ENCODE data around the gene PDCD6IP.
"Not testable (repeated sequence)": the region's sequence is repeated elsewhere in the genome, so short reads cannot be mapped to it uniquely, and the experiment has no call there.

Gene PDCD6IP

DNA sequence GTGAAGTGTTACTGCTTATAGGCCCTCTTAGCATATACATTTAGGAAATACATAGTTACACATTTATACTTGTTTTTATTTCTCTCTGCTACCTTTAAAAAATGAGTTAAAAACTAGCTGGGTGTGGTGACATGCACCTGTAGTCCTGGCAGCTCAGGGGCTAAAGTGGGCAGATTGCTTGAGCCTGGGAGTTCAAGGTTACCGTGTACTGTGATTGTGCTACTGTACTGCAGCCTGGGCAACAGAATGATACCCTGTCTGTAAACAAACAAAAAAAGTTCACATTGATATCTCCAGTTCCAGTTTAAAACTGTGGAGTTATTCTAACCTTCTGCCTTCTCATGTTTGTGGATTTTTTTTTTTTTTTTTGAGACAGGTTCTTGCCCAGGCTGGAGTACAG, 12.1 kb downstream of the PDCD6IP start:
- H3K4me1 ChIP-seq (ENCODE audit: insufficient read depth, low read length) = 0 out of 2 replicates have a peak, but pooled peaks cover 6% of the 10 kb centered on the region
- H3K36me3 ChIP-seq (ENCODE audit: insufficient read depth, low read length) = no peaks in the 10 kb centered on the region

GRCh38 chr3:33821989-33822388, 23.6 kb downstream of the PDCD6IP start:
- Histone ChIP-seq H3K4me1 (ENCODE audit: insufficient read depth, low read length) (no peaks in the 10 kb centered on the region), H3K9me3 (ENCODE audit: control insufficient read depth, insufficient read depth, low read length) (no peaks in the 10 kb centered on the region), H3K36me3 (ENCODE audit: insufficient read depth, low read length) (no peaks in the 10 kb centered on the region), H3K9ac (ENCODE audit: low read depth, low read length) (no peak overlapping the region)

More for the DNA sequence above, 12.1 kb downstream of the PDCD6IP start:
- H3K9me3 ChIP-seq (ENCODE audit: control insufficient read depth, insufficient read depth, low read length) = no peaks in the 10 kb centered on the region
- no peak overlapping the region for H3K9ac ChIP-seq (ENCODE audit: low read depth, low read length)

- no peak overlapping the region for H3K9ac ChIP-seq (ENCODE audit: low read depth, low read length)
- no peaks in the 10 kb centered on the region for H3K4me1 ChIP-seq (ENCODE audit: insufficient read depth, low read length)
- no peaks in the 10 kb centered on the region for H3K9me3 ChIP-seq (ENCODE audit: control insufficient read depth, insufficient read depth, low read length)
- H3K36me3 ChIP-seq (ENCODE audit: insufficient read depth, low read length) = no peaks in the 10 kb centered on the region
Measured at GRCh38 chr3:33823821-33824220, 25.4 kb downstream of the PDCD6IP start.

- Histone ChIP-seq H3K4me1 (ENCODE audit: insufficient read depth, low read length) (no peaks in the 10 kb centered on the region), H3K9me3 (ENCODE audit: control insufficient read depth, insufficient read depth, low read length) (no peaks in the 10 kb centered on the region), H3K36me3 (ENCODE audit: insufficient read depth, low read length) (no peaks in the 10 kb centered on the region), H3K9ac (ENCODE audit: low read depth, low read length) (no peak overlapping the region)
Measured at GRCh38 chr3:33825111-33825510, 26.7 kb downstream of the PDCD6IP start.

DNA sequence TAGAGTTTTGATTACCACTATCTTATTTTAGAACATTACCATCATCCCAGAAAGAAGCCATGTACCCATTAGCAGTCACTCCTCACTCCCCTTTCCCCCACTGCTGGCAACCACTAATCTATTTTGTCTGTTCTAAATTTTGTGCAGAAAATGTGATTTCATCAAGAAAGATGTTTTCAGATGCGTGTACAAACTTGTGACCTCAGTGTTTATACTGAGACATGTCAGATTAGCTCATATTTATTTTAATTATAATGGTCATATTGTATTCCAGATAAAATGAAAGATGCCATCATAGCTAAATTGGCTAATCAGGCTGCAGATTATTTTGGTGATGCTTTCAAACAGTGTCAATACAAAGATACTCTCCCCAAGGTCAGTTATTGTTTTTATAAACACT, 27.8 kb downstream of the PDCD6IP start:
- Histone ChIP-seq H3K9me3 (ENCODE audit: control insufficient read depth, insufficient read depth, low read length) (no peaks in the 10 kb centered on the region), H3K36me3 (ENCODE audit: insufficient read depth, low read length) (no peaks in the 10 kb centered on the region; the same call in 1 of the 2 replicates), H3K9ac (ENCODE audit: low read depth, low read length) (no peak overlapping the region), H3K4me1 (ENCODE audit: insufficient read depth, low read length) (no peaks in the 10 kb centered on the region)

GRCh38 chr3:33826688-33827087, 28.3 kb downstream of the PDCD6IP start:
- Histone ChIP-seq H3K9me3 (ENCODE audit: control insufficient read depth, insufficient read depth, low read length) (no peaks in the 10 kb centered on the region), H3K4me1 (ENCODE audit: insufficient read depth, low read length) (no peaks in the 10 kb centered on the region), H3K9ac (ENCODE audit: low read depth, low read length) (no peak overlapping the region), H3K36me3 (ENCODE audit: insufficient read depth, low read length) (no peaks in the 10 kb centered on the region; the same call in 1 of the 2 replicates)

DNA sequence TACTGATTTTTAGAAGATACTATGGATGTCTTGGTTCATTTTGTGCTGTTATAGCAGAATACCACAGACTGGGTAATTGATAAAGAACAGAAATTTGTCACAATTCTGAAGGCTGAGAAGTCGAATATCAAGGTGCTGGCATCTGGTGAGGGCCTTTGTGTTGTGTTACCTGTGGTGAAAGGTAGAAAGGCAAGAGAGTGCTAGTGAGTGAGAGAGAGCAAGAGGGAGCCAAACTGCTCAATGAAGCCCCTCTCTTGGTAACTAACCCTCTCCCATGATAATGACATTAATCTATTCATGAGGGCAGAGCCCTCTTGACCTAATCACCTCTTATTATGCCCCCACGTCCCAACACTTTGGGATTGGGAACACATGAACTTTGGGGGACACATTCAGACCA, 31.3 kb downstream of the PDCD6IP start:
- Histone ChIP-seq H3K9me3 (ENCODE audit: control insufficient read depth, insufficient read depth, low read length) (no peaks in the 10 kb centered on the region), H3K4me1 (ENCODE audit: insufficient read depth, low read length) (no peaks in the 10 kb centered on the region), H3K36me3 (ENCODE audit: insufficient read depth, low read length) (no peaks in the 10 kb centered on the region; the same call in 1 of the 2 replicates), H3K9ac (ENCODE audit: low read depth, low read length) (no peak overlapping the region)

DNA sequence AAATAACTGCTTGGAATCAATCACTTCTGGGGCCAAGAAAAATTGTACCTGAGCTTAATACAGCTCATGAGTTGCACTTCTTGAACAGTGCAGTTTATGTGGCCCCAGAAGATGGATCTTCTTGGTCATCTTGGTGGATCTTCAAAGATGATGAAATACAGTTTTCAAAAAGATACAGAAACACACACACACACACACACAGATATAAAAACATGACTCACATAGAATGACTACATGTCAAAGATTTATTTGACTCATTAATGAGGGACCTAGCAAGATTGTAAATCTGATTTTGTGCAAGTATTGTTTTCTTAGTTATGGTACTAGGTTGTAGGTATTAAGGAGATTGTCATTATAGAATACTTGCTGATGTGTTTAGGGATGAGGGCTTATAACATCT, 32.6 kb downstream of the PDCD6IP start:
- H3K9ac ChIP-seq (ENCODE audit: low read depth, low read length) = no peak overlapping the region
- no peaks in the 10 kb centered on the region; the same call in 1 of the 2 replicates for H3K36me3 ChIP-seq (ENCODE audit: insufficient read depth, low read length)
- no peaks in the 10 kb centered on the region for H3K9me3 ChIP-seq (ENCODE audit: control insufficient read depth, insufficient read depth, low read length)
- H3K4me1 ChIP-seq (ENCODE audit: insufficient read depth, low read length) = no peaks in the 10 kb centered on the region

GRCh38 chr3:33833408-33834095, 35.1 kb downstream of the PDCD6IP start:
- H3K9me3 ChIP-seq (ENCODE audit: control insufficient read depth, insufficient read depth, low read length) = no peaks in the 10 kb centered on the region
- H3K36me3 ChIP-seq (ENCODE audit: insufficient read depth, low read length) = no peaks in the 10 kb centered on the region; the same call in 1 of the 2 replicates
- H3K9ac ChIP-seq (ENCODE audit: low read depth, low read length) = no peak overlapping the region
- H3K4me1 ChIP-seq (ENCODE audit: insufficient read depth, low read length) = no peaks in the 10 kb centered on the region

DNA sequence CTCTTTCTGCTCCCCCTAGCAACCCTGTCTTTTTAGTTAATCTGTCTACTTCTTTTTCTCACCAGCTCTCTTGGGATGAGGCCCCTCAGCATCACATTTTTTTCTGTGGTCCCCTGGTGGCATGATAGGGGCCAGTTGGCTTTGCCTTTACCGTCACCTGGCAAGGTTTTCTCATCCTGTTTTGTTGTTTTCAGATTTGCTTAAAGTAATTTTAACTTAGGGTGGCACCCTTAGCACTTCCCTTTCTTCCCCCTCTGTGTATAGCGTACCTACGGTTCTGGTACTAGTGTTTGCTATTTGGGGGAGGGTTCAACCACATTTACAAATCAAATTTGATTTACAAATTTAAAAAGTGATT, 35.6 kb downstream of the PDCD6IP start:
- Histone ChIP-seq H3K4me1 (ENCODE audit: insufficient read depth, low read length) (no peaks in the 10 kb centered on the region), H3K36me3 (ENCODE audit: insufficient read depth, low read length) (no peaks in the 10 kb centered on the region; the same call in 1 of the 2 replicates), H3K9ac (ENCODE audit: low read depth, low read length) (no peak overlapping the region), H3K9me3 (ENCODE audit: control insufficient read depth, insufficient read depth, low read length) (no peaks in the 10 kb centered on the region)

DNA sequence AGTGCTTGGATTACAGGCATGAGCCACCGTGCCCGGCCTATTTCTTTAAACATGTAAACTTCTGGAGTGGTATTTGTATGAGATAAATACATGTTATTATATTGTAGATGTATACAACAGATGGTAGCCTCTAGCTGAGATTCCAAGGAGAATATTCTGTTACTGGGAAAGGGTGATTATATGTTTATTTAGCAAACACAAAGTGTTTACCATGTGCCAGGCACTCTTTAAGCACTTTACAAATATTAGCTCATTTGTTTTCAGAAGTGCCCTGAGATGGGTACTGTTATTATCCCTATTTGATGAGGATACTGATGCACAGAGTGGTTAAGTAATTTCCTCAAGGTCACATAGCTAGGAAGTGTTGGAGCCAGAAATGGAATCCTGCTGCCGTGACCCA, 38.8 kb downstream of the PDCD6IP start:
- H3K4me1 ChIP-seq (ENCODE audit: insufficient read depth, low read length); H3K9ac ChIP-seq (ENCODE audit: low read depth, low read length); H3K9me3 ChIP-seq (ENCODE audit: control insufficient read depth, insufficient read depth, low read length); H3K36me3 ChIP-seq (ENCODE audit: insufficient read depth, low read length): not testable (repeated sequence)

DNA sequence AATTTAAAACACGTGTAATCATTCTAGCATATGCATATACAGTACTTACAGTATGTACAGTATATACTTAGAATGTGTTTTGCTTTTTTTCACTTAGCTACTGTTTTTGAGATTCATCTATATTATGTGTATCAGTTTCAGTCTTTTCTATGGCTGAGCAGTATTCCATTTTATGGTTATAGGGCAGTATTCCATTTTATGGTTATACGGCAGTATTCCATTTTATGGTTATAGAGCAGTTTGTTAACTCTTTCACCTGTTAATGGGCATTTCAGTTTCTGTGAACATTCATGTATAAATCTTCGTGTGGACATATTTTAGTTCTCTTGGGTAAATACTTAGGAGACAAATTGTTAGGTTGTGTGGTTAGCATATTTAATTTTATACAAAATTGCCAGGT, 40.9 kb downstream of the PDCD6IP start:
- no peaks in the 10 kb centered on the region for H3K36me3 ChIP-seq (ENCODE audit: insufficient read depth, low read length)
- no peaks in the 10 kb centered on the region for H3K4me1 ChIP-seq (ENCODE audit: insufficient read depth, low read length)
- no peak overlapping the region for H3K9ac ChIP-seq (ENCODE audit: low read depth, low read length)
- H3K9me3 ChIP-seq (ENCODE audit: control insufficient read depth, insufficient read depth, low read length) = no peaks in the 10 kb centered on the region

DNA sequence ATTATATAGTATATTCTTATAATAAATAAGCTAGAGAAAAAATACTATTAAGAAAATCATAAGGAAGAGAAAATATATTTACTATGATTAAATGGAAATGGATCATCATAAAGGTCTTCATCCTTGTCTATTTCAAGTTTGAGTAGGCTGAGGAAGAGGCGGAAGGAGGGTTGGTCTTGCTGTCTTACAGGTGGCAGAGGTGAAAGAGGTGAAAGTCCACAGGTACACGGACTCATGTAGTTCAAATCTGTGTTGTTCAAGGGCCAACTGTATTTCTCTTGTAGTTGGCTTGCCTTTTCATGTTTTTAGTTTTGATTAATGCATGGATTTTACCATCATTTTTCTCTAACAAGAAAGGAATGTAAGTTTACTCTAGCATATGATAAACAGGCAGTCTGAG, 41.7 kb downstream of the PDCD6IP start:
- no peak overlapping the region for H3K9ac ChIP-seq (ENCODE audit: low read depth, low read length)
- H3K9me3 ChIP-seq (ENCODE audit: control insufficient read depth, insufficient read depth, low read length) = no peaks in the 10 kb centered on the region
- H3K4me1 ChIP-seq (ENCODE audit: insufficient read depth, low read length) = no peaks in the 10 kb centered on the region
- no peaks in the 10 kb centered on the region for H3K36me3 ChIP-seq (ENCODE audit: insufficient read depth, low read length)

DNA sequence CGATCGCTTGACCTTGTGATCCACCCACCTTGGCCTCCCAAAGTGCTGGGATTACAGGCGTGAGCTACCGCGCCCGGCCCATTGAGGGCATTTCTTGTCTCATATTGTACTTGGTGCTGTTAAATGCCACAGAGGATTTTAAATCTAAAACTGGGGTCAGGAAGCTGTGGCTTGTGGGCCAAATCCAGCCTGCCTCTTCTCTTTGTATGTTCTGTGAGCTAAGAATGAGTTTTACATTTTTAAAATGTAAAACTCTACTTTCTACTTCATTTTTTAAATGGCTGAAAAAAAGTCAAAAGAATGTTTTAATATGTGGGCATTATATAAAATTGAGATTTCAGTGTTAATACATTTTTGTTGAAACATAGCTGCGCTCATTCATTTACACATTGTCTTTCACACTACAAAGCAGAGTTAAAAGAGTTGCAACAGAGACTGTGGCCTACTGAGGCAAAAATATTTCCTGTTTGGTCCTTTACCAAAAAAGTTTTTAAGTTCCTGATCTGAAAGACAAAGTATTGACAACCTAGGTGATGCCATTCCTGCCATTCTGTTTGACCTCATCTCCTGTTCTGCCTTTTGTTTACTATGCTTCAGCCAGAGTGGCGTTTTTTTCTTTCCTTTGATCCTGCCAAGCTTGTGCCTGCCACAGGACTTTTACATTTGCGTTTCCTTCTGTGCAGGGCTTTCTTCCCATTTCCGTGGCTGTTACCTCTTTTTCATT, 50.4 kb downstream of the PDCD6IP start:
- Histone ChIP-seq H3K9ac (ENCODE audit: low read depth, low read length) (no peak overlapping the region), H3K9me3 (ENCODE audit: control insufficient read depth, insufficient read depth, low read length) (no peaks in the 10 kb centered on the region), H3K4me1 (ENCODE audit: insufficient read depth, low read length) (peaks cover 17% of the 10 kb centered on the region), H3K36me3 (ENCODE audit: insufficient read depth, low read length) (no peaks in the 10 kb centered on the region)

DNA sequence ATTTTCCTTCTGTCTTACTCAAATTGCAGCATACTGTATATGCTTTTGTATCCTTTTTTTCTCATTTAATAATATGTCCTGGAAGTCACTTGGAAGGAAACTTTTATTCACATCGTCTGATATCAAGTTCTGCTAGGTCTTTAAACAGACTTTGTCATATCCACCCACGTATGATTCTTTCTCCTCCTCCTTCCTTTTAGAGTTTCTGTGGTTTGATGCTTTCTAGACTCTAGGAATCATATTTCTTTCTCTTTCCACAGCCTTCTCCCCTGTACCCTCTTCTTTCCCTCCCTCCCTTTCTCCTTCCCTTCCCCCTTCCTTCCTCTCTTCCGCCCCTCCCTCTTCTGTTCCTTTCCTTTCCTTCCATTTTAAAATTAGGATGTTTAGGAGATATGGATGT, 52.2 kb downstream of the PDCD6IP start:
- H3K36me3 ChIP-seq (ENCODE audit: insufficient read depth, low read length) = not testable (repeated sequence)

More for the DNA sequence above, 52.2 kb downstream of the PDCD6IP start:
- not testable (repeated sequence) for H3K9me3 ChIP-seq (ENCODE audit: control insufficient read depth, insufficient read depth, low read length); H3K9ac ChIP-seq (ENCODE audit: low read depth, low read length)
- H3K4me1 ChIP-seq (ENCODE audit: insufficient read depth, low read length) = peaks cover 25% of the 10 kb centered on the region

Measured in ES-I3 (cell line).